SK-N-SH treated with all-trans-retinoic acid at 6 μM for 48 hours (cell line): ENCODE results near the gene DDX54.
A peak's percentile ranks its signal among the peaks of the same experiment; 100 is the strongest.
"Not testable (repeated sequence)": the region's sequence is repeated elsewhere in the genome, so short reads cannot be mapped to it uniquely, and the experiment has no call there.

Experiments used
- ATAC-seq: fragments of 200-7000 bp; cut with Tn5 transposase; 3 replicates; pipeline ENCODE4 v1.9.1; 2020; ENCODE audit warnings: mild to moderate bottlenecking, moderate library complexity
- ARNTL ChIP-seq: fragments of 450-650 bp; formaldehyde crosslinking; IDR thresholded peaks from 2 replicates; pipeline ENCODE4 v1.5.0; 2020; ENCODE audit warnings: low read depth, mild to moderate bottlenecking, moderate library complexity, borderline replicate concordance
- BACH2 ChIP-seq: fragments of 250-450 bp; sonication (Bioruptor Pico); IDR thresholded peaks from 2 replicates; pipeline ENCODE4 v1.9.0; 2021; ENCODE audit warnings: mild to moderate bottlenecking, borderline replicate concordance
- CSDC2 ChIP-seq: fragments of 250-450 bp; sonication (Bioruptor Pico); IDR thresholded peaks from 2 replicates; pipeline ENCODE4 v1.5.0; 2020; ENCODE audit warnings: mild to moderate bottlenecking, moderate library complexity
- CSRNP3 ChIP-seq: fragments of 250-450 bp; sonication (Bioruptor Pico); IDR thresholded peaks from 2 replicates; pipeline ENCODE4 v1.5.1; 2021; ENCODE audit warnings: mild to moderate bottlenecking, moderate library complexity
- ESRRG ChIP-seq: fragments of 250-450 bp; sonication (Bioruptor Pico); IDR thresholded peaks from 2 replicates; pipeline ENCODE4 v1.6.1; 2021; ENCODE audit warnings: mild to moderate bottlenecking
- GLIS3 ChIP-seq: fragments of 250-450 bp; sonication (Bioruptor Pico); IDR thresholded peaks from 2 replicates; pipeline ENCODE4 v1.5.0; 2020; ENCODE audit warnings: mild to moderate bottlenecking, moderate library complexity
- ISL1 ChIP-seq: fragments of 250-450 bp; sonication (Bioruptor Pico); IDR thresholded peaks from 2 replicates; pipeline ENCODE4 v2.1.2; 2022; ENCODE audit warnings: mild to moderate bottlenecking, moderate library complexity
- OSR1 ChIP-seq: fragments of 250-450 bp; sonication (Bioruptor Pico); IDR thresholded peaks from 2 replicates; pipeline ENCODE4 v1.8.0; 2022; ENCODE audit warnings: moderate library complexity, mild to moderate bottlenecking, inconsistent platforms
- PATZ1 ChIP-seq: fragments of 250-450 bp; sonication (Bioruptor Pico); IDR thresholded peaks from 2 replicates; pipeline ENCODE4 v1.8.0; 2020; ENCODE audit warnings: mild to moderate bottlenecking, moderate library complexity, borderline replicate concordance
- PPARA ChIP-seq: fragments of 250-450 bp; sonication (Bioruptor Pico); IDR thresholded peaks from 2 replicates; pipeline ENCODE4 v1.5.0; 2020; ENCODE audit warnings: mild to moderate bottlenecking, borderline replicate concordance
- RARB ChIP-seq: fragments of 250-450 bp; sonication (Bioruptor Pico); IDR thresholded peaks from 2 replicates; pipeline ENCODE4 v1.8.0; 2021; ENCODE audit warnings: mild to moderate bottlenecking, moderate library complexity
- SNAI2 ChIP-seq: fragments of 250-450 bp; sonication (Bioruptor Pico); IDR thresholded peaks from 2 replicates; pipeline ENCODE4 v1.5.0; 2020; ENCODE audit warnings: mild to moderate bottlenecking, moderate library complexity
- TCF4 ChIP-seq: fragments of 250-450 bp; sonication (Bioruptor Pico); IDR thresholded peaks from 2 replicates; pipeline ENCODE4 v1.8.0; 2021; ENCODE audit warnings: mild to moderate bottlenecking, moderate library complexity, borderline replicate concordance
- TOX ChIP-seq: fragments of 250-450 bp; sonication (Bioruptor Pico); IDR thresholded peaks from 2 replicates; pipeline ENCODE4 v1.8.0; 2021; ENCODE audit warnings: mild to moderate bottlenecking, moderate library complexity, borderline replicate concordance
- ZC3H10 ChIP-seq: fragments of 250-450 bp; sonication (Bioruptor Pico); IDR thresholded peaks from 2 replicates; pipeline ENCODE4 v1.5.1; 2021; ENCODE audit warnings: mild to moderate bottlenecking, moderate library complexity
- ZFP3 ChIP-seq: fragments of 250-450 bp; sonication (Bioruptor Pico); IDR thresholded peaks from 2 replicates; pipeline ENCODE4 v1.5.0; 2020; ENCODE audit warnings: mild to moderate bottlenecking, moderate library complexity
- ZFP30 ChIP-seq: fragments of 450-650 bp; formaldehyde crosslinking; IDR thresholded peaks from 2 replicates; pipeline ENCODE4 v1.5.0; 2022; ENCODE audit warnings: mild to moderate bottlenecking, moderate library complexity
- ZNF565 ChIP-seq: fragments of 450-650 bp; formaldehyde crosslinking; conservative IDR thresholded peaks from 2 replicates; pipeline ENCODE4 v1.5.0; 2020; ENCODE audit warnings: low read depth, mild to moderate bottlenecking, moderate library complexity
- ZNF70 ChIP-seq: fragments of 450-650 bp; formaldehyde crosslinking; IDR thresholded peaks from 2 replicates; pipeline ENCODE4 v1.5.0; 2020; ENCODE audit warnings: mild to moderate bottlenecking, moderate library complexity
- ZNF8 ChIP-seq: fragments of 450-650 bp; formaldehyde crosslinking; IDR thresholded peaks from 2 replicates; pipeline ENCODE4 v1.5.0; 2020; ENCODE audit warnings: mild to moderate bottlenecking, moderate library complexity
- TF ChIP-seq, protein P1 (sequence below): fragments of 250-450 bp; sonication (Bioruptor Pico); IDR thresholded peaks from 2 replicates; pipeline ENCODE4 v1.5.0; 2020; ENCODE audit warnings: mild to moderate bottlenecking, moderate library complexity
- TF ChIP-seq, protein P2 (sequence below): fragments of 250-450 bp; sonication (Bioruptor Pico); IDR thresholded peaks from 2 replicates; pipeline ENCODE4 v1.5.1; 2020; ENCODE audit warnings: low read depth, mild to moderate bottlenecking, moderate library complexity
- TF ChIP-seq, protein P3 (sequence below): fragments of 250-450 bp; sonication (Bioruptor Pico); IDR thresholded peaks from 2 replicates; pipeline ENCODE4 v1.8.0; 2021; ENCODE audit warnings: low read depth, mild to moderate bottlenecking, moderate library complexity, borderline replicate concordance

Gene DDX54

DNA sequence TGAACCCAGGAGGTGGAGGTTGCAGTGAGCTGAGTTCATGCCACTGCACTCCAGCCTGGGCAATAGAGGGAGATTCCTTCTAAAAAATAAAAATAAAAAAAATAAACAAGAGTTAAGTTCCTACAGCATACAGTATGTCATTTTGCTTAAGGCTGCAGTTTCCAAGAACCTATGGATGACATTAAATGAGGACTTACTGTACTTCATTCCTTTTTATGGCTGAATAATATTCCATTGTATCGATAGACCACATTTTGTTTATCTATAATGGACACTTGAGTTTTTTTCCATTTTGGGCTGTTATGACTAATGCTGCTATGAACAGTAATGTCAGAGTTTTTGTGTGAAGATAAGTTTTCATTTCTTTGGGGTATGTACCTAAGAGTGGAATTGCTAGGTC, 67.1 kb downstream of the DDX54 start:
- ATAC-seq: no peak
- no peak for TF ChIP-seq BACH2
- no peak for TF ChIP-seq ZFP3 (CRISPR knock-in tag)
- no peak for TF ChIP-seq PATZ1 (CRISPR knock-in tag)
- no peak for TF ChIP-seq CSDC2 (CRISPR knock-in tag)
- TF ChIP-seq, protein P1, sequence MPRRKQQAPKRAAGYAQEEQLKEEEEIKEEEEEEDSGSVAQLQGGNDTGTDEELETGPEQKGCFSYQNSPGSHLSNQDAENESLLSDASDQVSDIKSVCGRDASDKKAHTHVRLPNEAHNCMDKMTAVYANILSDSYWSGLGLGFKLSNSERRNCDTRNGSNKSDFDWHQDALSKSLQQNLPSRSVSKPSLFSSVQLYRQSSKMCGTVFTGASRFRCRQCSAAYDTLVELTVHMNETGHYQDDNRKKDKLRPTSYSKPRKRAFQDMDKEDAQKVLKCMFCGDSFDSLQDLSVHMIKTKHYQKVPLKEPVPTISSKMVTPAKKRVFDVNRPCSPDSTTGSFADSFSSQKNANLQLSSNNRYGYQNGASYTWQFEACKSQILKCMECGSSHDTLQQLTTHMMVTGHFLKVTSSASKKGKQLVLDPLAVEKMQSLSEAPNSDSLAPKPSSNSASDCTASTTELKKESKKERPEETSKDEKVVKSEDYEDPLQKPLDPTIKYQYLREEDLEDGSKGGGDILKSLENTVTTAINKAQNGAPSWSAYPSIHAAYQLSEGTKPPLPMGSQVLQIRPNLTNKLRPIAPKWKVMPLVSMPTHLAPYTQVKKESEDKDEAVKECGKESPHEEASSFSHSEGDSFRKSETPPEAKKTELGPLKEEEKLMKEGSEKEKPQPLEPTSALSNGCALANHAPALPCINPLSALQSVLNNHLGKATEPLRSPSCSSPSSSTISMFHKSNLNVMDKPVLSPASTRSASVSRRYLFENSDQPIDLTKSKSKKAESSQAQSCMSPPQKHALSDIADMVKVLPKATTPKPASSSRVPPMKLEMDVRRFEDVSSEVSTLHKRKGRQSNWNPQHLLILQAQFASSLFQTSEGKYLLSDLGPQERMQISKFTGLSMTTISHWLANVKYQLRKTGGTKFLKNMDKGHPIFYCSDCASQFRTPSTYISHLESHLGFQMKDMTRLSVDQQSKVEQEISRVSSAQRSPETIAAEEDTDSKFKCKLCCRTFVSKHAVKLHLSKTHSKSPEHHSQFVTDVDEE (CRISPR knock-in tag): no peak
- no peak for TF ChIP-seq ZC3H10
- TF ChIP-seq, protein P2, sequence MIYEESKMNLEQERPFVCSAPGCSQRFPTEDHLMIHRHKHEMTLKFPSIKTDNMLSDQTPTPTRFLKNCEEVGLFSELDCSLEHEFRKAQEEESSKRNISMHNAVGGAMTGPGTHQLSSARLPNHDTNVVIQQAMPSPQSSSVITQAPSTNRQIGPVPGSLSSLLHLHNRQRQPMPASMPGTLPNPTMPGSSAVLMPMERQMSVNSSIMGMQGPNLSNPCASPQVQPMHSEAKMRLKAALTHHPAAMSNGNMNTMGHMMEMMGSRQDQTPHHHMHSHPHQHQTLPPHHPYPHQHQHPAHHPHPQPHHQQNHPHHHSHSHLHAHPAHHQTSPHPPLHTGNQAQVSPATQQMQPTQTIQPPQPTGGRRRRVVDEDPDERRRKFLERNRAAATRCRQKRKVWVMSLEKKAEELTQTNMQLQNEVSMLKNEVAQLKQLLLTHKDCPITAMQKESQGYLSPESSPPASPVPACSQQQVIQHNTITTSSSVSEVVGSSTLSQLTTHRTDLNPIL (CRISPR knock-in tag): no peak
- TF ChIP-seq ARNTL: no peak
- TF ChIP-seq GLIS3 (CRISPR knock-in tag): no peak
- TF ChIP-seq ZNF8 (CRISPR knock-in tag): no peak
- no peak for TF ChIP-seq TOX
- no peak for TF ChIP-seq ZFP30 (CRISPR knock-in tag)
- TF ChIP-seq RARB (CRISPR knock-in tag): no peak
- TF ChIP-seq CSRNP3 (CRISPR knock-in tag): no peak
- TF ChIP-seq PPARA: no peak
- no peak for TF ChIP-seq ZNF70 (CRISPR knock-in tag)
- TF ChIP-seq ZNF565: no peak
- no peak for TF ChIP-seq OSR1 (CRISPR knock-in tag)

DNA sequence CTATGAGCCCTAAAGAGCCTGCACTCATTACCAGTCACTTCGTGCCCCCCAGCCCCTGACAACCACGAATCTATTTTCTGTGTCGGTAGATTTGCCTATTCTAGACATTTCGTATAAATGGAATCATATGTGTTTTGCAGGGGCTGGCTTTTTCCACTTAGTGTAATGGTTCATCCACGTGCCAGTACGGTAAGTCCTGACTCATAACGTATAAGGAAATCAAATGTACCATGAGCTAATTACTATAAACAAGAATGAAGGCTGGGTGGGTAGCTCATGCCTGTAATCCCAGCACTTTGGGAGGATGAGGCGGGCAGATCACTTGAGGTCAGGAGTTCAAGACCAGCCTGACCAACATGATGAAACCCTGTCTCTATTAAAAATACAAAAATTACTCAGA, 67.6 kb downstream of the DDX54 start:
- ATAC-seq: not testable (repeated sequence)

DNA sequence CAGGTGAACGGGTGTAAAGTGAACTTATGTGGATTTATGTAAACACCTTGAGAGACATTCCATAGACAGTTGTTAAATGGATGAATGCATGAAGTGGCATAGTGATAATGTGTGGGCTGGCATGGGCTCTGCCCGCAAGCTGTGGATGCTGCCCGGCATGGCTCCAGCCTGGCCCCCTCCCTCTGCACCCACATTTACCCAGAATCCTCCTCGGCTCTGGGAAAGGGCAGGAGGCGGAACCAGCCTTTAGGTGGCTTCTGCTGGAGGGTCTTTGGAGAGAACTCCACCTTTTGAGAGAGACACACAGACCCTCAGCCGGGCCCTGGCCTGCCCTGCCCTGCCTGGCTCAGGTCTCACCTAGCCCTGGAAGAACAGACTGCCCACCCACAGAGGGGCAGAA, 68.4 kb downstream of the DDX54 start:
- TF ChIP-seq, protein P1 (CRISPR knock-in tag): no peak
- TF ChIP-seq, protein P3, sequence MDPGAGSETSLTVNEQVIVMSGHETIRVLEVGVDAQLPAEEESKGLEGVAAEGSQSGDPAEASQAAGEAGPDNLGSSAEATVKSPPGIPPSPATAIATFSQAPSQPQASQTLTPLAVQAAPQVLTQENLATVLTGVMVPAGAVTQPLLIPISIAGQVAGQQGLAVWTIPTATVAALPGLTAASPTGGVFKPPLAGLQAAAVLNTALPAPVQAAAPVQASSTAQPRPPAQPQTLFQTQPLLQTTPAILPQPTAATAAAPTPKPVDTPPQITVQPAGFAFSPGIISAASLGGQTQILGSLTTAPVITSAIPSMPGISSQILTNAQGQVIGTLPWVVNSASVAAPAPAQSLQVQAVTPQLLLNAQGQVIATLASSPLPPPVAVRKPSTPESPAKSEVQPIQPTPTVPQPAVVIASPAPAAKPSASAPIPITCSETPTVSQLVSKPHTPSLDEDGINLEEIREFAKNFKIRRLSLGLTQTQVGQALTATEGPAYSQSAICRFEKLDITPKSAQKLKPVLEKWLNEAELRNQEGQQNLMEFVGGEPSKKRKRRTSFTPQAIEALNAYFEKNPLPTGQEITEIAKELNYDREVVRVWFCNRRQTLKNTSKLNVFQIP (CRISPR knock-in tag): no peak
- no peak for TF ChIP-seq ZFP3 (CRISPR knock-in tag)
- no peak for TF ChIP-seq ISL1 (CRISPR knock-in tag)
- no peak for TF ChIP-seq ZC3H10
- TF ChIP-seq ZNF70 (CRISPR knock-in tag): no peak
- no peak for TF ChIP-seq ESRRG (CRISPR knock-in tag)
- TF ChIP-seq ZNF565: no peak
- no peak for TF ChIP-seq CSDC2 (CRISPR knock-in tag)
- no peak for TF ChIP-seq GLIS3 (CRISPR knock-in tag)
- no peak for TF ChIP-seq BACH2
- TF ChIP-seq PPARA: no peak
- no peak for TF ChIP-seq OSR1 (CRISPR knock-in tag)
- no peak for TF ChIP-seq SNAI2
- TF ChIP-seq ARNTL: no peak
- TF ChIP-seq RARB (CRISPR knock-in tag): no peak
- no peak for TF ChIP-seq TCF4
- no peak for TF ChIP-seq CSRNP3 (CRISPR knock-in tag)
- TF ChIP-seq, protein P2 (CRISPR knock-in tag): no peak

More for the DNA sequence above, 68.4 kb downstream of the DDX54 start:
- peak; percentile 28; the same call in 1 of the 3 replicates for ATAC-seq
